Measurements from ENCODE around the gene METAP1D.

The METAP1D gene

GRCh38 chr2:171999604-172000469, at the start of gene METAP1D:
METAP1D (plus strand) TSS chr2:171999953; CDS start chr2:171999970, 17 bp downstream.
- Histone ChIP-seq H3K9me3 (no peaks in the 10 kb centered on the region), H3K4me3 (ENCODE audit: low read depth in 1 of 2, low read length in 1 of 2) (peak within 1 kb of the TSS; percentile 65 to 74), H3K36me3 (no peaks in the 10 kb centered on the region), H3K4me1 (ENCODE audit: control insufficient read depth in 1 of 2, insufficient read depth in 1 of 2, low read depth in 1 of 2, low read length in 1 of 2) (peaks cover 13 to 15% of the 10 kb centered on the region in 2 experiments), H3K27me3 (no peaks in the 10 kb centered on the region), H3K27ac (peak within 1 kb of the TSS; percentile 54)
- TF ChIP-seq, protein P1, sequence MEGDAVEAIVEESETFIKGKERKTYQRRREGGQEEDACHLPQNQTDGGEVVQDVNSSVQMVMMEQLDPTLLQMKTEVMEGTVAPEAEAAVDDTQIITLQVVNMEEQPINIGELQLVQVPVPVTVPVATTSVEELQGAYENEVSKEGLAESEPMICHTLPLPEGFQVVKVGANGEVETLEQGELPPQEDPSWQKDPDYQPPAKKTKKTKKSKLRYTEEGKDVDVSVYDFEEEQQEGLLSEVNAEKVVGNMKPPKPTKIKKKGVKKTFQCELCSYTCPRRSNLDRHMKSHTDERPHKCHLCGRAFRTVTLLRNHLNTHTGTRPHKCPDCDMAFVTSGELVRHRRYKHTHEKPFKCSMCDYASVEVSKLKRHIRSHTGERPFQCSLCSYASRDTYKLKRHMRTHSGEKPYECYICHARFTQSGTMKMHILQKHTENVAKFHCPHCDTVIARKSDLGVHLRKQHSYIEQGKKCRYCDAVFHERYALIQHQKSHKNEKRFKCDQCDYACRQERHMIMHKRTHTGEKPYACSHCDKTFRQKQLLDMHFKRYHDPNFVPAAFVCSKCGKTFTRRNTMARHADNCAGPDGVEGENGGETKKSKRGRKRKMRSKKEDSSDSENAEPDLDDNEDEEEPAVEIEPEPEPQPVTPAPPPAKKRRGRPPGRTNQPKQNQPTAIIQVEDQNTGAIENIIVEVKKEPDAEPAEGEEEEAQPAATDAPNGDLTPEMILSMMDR (IDR thresholded peaks at IDR 0.05), result no peak

GRCh38 chr2:171952276-171952675, 47.5 kb upstream of the METAP1D start:
- Histone ChIP-seq H3K27ac (no peak overlapping the region), H3K27me3 (no peaks in the 10 kb centered on the region), H3K9me3 (no peaks in the 10 kb centered on the region), H3K4me3 (ENCODE audit: low read depth in 1 of 2, low read length in 1 of 2) (no peak overlapping the region), H3K36me3 (peaks cover 4% of the 10 kb centered on the region), H3K4me1 (ENCODE audit: control insufficient read depth in 1 of 2, insufficient read depth in 1 of 2, low read depth in 1 of 2, low read length in 1 of 2) (peaks cover 32 to 34% of the 10 kb centered on the region in 2 experiments)
- TF ChIP-seq, protein P1 (IDR thresholded peaks at IDR 0.05), result no peak

- no peaks in the 10 kb centered on the region for H3K36me3 ChIP-seq
- TF ChIP-seq, protein P1 (IDR thresholded peaks at IDR 0.05), result no peak
- peaks cover 36 to 38% of the 10 kb centered on the region in 2 experiments for H3K4me1 ChIP-seq (ENCODE audit: control insufficient read depth in 1 of 2, insufficient read depth in 1 of 2, low read depth in 1 of 2, low read length in 1 of 2)
- no peaks in the 10 kb centered on the region for H3K9me3 ChIP-seq
- no peak overlapping the region for H3K27ac ChIP-seq
- no peak overlapping the region for H3K4me3 ChIP-seq (ENCODE audit: low read depth in 1 of 2, low read length in 1 of 2)
- no peaks in the 10 kb centered on the region for H3K27me3 ChIP-seq
Observed at GRCh38 chr2:171952748-171953147, 47.0 kb upstream of the METAP1D start.

DNA sequence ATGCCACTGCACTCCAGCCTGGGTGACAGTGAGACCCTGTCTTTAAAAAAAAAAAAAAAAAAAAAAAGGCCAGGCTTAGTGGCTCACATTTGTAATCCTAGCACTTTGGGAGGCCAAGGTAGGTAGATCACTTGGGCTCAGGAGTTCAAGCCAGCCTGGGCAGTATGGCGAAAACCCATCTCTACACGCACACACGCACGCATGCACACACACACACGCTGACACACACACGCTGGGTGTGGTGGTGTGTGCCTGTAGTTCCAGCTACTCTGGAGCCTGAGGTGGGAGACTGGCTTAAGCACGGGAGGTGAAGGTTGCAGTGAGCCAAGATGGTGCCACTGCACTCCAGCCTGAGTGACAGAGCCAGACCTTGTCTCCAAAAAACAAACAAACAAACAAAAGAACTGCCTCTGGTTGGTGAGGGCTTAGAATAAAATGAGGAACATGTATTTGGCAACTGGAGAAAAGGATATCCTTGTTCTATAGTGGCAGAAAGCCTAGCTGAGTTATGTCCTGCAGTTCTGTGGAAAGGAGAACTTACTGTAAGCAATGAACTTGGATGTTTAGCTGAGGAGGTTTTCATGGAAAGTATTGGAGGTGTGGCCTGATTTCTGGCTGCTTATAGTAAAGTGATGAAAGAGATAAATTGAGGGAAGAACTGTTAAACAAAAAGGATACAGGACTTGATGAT, 43.5 kb upstream of the METAP1D start:
- no peaks in the 10 kb centered on the region for H3K9me3 ChIP-seq
- H3K4me3 ChIP-seq (ENCODE audit: low read depth in 1 of 2, low read length in 1 of 2), result peak overlapping the region; percentile 28 to 44
- H3K36me3 ChIP-seq, result no peaks in the 10 kb centered on the region
- peaks cover 64 to 73% of the 10 kb centered on the region in 2 experiments for H3K4me1 ChIP-seq (ENCODE audit: control insufficient read depth in 1 of 2, insufficient read depth in 1 of 2, low read depth in 1 of 2, low read length in 1 of 2)
- peak overlapping the region; percentile 82 for H3K27ac ChIP-seq
- TF ChIP-seq, protein P1 (IDR thresholded peaks at IDR 0.05), result peak; percentile 8
- H3K27me3 ChIP-seq, result no peaks in the 10 kb centered on the region

GRCh38 chr2:171957061-171957460, 42.7 kb upstream of the METAP1D start:
- H3K27ac ChIP-seq, result peak overlapping the region; percentile 82
- H3K27me3 ChIP-seq, result no peaks in the 10 kb centered on the region
- TF ChIP-seq, protein P1 (IDR thresholded peaks at IDR 0.05), result no peak
- H3K36me3 ChIP-seq, result no peaks in the 10 kb centered on the region
- peak overlapping the region; percentile 6 to 44 for H3K4me3 ChIP-seq (ENCODE audit: low read depth in 1 of 2, low read length in 1 of 2)
- H3K4me1 ChIP-seq (ENCODE audit: control insufficient read depth in 1 of 2, insufficient read depth in 1 of 2, low read depth in 1 of 2, low read length in 1 of 2), result peaks cover 64 to 73% of the 10 kb centered on the region in 2 experiments
- no peaks in the 10 kb centered on the region for H3K9me3 ChIP-seq
